H1 (cell line): Measurements from ENCODE around the gene MED19. TPM values are rescaled to one million over a fixed set of nuclear protein-coding genes. Genes with fewer than 3 reads are reported as not detected.

ENCODE experiments used
- CTBP2 ChIP-seq: IDR thresholded peaks from 2 replicates; pipeline ENCODE4 v1.7.0; 2011; ENCODE audit warnings: borderline replicate concordance, mild to moderate bottlenecking, moderate library complexity, mixed read lengths, low read length; ENCODE audit not compliant: insufficient read depth, insufficient read length
- EGR1 ChIP-seq: IDR thresholded peaks from 2 replicates; pipeline ENCODE4 v1.6.1; 2011; ENCODE audit warnings: low read depth, low read length, borderline replicate concordance
- HDAC2 ChIP-seq, 2 experiments: fragments of 300-600 bp in 1 of 2; sonication (generic) in 1 of 2; IDR thresholded peaks; 2 replicates each; pipeline ENCODE4 v1.6.1; 2011 to 2012; ENCODE audit warnings: low read depth in 2 of 2, low read length in 2 of 2, mild to moderate bottlenecking in 2 of 2, moderate library complexity in 2 of 2, borderline replicate concordance in 1 of 2, inconsistent platforms in 1 of 2
- MAX ChIP-seq: IDR thresholded peaks from 2 replicates; pipeline ENCODE4 v1.6.1; 2012; ENCODE audit warnings: inconsistent platforms
- SAP30 ChIP-seq: fragments of 300-600 bp; sonication (generic); IDR thresholded peaks from 2 replicates; pipeline ENCODE4 v1.7.1; 2012; ENCODE audit warnings: low read length, moderate library complexity, mild to moderate bottlenecking, inconsistent platforms; ENCODE audit not compliant: insufficient read depth, insufficient replicate concordance
- polyA plus RNA-seq, 7 experiments: library from polyadenylated mRNA; depleted of rRNA in 3 of 7; stranded (reverse) in 5 of 7; unstranded in 2 of 7; fragments of >200 nt in 5 of 7; fragments of 200-250 nt in 2 of 7; gene quantifications; 1 replicate in 5 of 7; 2 replicates in 1 of 7; 4 replicates in 1 of 7; pipeline versions ENCODE4 v1.2.1 to v1.2.3, GENCODE V29; 2011 to 2013; ENCODE audit warnings: missing spikeins in 2 of 7, mixed read lengths in 2 of 7
- total RNA-seq: library from RNA; stranded (reverse); fragmentation: NEBNext Ultra II Directional; extraction: Animal tissue kit (Norgen Biotek cat#: 25700); gene quantifications from 2 replicates; pipeline ENCODE4 v1.2.1, GENCODE V29; 2021

The MED19 gene
- total and polyA plus RNA-seq, 2 of the 8 experiments (the other 6 are each of a cell fraction or from before 2014, with no cell fraction given) = 19.4 to 35.4 TPM

- TF ChIP-seq CTBP2 (no peak), SAP30 (no peak), EGR1 (no peak), HDAC2 (IDR thresholded peaks at IDR 0.05; ENCODE audit: borderline replicate concordance in 1 of 2, low read depth in 2 of 2, low read length in 2 of 2) (no peak), MAX (no peak)
- TF ChIP-seq, all 59 proteins: peak for 0
Measured at GRCh38 chr11:57742087-57742452, 30.1 kb upstream of the MED19 start (continued).
